Activated CD4-positive, CD25-positive, alpha-beta regulatory T cell treated with anti-CD3 and anti-CD28 coated beads, Interleukin-2, amount 50 U/mL, for 16 hours (primary cell): Measurements from ENCODE around the gene ANKDD1A.

ENCODE experiments used
- DNase-seq: peaks from one replicate; pipeline ENCODE4 v3.0.0-alpha.2; 2020; ENCODE audit warnings: low read depth, low spot score

Gene ANKDD1A

DNA sequence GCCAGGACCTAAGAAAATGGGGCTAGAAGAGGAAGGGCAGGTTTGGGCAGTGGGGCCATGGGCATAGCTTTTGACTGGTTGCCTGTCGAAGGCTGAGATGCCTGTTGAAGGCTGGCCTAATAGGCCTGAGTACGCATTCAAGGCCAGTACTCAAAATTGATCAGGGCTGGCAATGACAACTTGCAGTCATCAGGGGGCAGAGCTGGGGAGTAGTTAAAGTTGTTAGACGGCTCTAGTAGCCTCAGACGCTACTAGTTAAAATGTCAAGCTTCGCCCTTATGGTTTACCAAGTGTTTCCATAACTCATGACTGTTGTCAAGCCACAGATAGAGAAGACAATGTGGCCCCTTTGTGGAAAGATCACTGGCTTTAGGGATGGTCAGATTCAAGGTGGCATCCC is 49.3 kb downstream of the ANKDD1A start:
- DNase-seq: no peak

DNA sequence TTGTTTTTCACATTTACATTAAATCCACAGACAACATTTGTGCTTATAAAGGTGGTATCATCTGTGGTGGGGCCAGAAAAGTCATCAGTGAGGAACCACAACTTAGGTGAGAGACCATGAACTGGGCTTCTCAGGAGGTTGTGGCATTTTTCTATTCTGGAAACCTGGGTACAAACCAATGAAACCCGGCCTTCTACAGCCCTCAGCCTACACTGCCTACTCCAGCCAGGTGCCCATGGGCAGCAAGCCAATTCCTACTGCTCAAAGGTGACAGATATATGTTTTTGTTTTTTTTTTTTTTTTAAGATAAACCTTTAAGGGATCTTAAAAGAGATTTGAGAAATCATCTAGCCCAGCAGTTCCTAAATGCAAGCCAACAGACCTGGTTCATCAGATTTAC is 57.7 kb downstream of the ANKDD1A start:
- DNase-seq: no peak

DNA sequence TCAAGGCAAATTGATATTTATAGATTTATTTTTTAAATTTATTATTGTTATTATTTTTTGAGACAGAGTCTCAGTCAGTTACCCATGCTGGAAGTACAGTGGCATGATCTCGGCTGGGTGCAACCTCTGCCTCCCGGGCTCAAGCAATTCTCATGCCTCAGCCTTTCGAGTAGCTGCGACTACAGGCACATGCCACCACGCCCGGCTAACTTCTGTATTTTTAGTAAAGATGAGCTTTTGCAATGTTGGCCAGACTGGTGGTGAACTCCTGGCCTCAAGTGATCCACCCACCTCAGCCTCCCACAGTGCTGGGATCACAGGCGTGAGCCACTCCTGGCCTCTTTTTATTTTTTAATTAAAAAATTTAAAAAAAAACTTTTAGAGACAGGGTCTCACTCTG is 59.0 kb downstream of the ANKDD1A start:
- DNase-seq: no peak

DNA sequence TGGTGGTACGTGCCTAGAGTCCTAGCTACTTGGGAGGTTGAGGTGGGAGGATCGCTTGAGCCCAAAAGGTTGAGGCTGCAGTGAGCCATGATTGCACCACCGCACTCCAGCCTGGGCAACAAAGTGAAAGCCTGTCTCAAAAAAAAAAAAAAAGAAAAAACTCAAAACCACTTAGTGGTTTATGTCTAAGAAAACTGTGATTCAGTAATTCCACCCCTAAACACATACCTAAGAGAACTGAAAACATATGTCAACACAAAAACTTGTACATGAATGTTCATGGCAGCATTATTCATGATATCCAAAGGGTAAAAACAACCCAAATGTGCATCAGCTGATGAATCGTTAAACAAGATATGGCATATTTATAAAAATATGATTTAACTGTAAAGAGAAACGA is 63.7 kb downstream of the ANKDD1A start:
- DNase-seq: no peak

DNA sequence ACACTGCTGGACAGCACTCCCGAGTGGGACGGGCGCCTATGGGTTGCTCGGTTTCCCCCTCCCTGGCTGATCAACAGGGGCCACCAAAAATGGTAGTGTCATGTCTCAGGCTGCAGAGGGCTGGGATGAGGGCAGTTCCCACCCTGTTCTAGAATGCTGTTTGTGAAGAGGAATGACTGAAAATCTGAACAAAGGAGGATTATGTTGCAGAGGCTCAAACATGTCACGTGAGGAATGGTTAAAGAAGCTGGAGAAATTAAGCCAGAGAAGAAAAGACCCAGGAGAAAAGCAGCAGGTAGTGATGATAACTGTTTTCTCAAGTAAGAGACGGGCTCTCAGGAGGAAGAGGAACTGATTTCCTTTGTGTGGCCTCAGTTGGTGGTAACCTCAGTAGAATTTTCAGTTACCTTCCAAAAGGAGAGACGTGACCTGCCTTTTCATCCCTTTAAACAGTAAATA is 67.6 kb downstream of the ANKDD1A start:
- DNase-seq: no peak

DNA sequence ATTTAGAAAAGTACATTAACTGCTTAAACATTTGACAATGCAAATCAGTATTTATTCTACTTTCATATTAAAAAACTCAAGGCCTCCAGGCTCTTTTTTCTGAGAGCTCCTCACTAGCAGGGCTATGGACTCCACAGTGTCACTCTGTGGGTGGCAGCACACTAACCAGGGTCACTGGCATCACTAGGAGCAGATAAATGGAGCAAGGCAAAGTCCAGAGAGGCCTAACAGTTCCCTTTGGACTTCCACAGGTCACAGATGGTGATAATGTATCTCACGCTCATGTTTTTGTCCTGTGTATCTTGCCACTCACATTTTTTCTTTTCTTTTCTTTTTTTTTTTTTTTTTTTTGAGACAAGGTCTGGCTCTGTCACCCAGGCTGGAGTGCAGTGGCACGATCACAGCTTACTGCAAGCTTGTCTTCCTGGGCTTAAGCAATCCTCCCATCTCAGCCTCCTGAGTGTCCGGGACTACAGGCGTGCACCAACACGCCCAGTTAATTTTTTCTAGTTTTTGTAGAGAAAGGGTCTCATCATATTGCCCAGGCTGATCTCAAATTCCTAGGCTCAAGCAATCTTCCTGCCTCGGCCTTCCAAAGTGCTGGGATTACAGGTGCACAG is 70.2 kb downstream of the ANKDD1A start:
- DNase-seq: no peak

DNA sequence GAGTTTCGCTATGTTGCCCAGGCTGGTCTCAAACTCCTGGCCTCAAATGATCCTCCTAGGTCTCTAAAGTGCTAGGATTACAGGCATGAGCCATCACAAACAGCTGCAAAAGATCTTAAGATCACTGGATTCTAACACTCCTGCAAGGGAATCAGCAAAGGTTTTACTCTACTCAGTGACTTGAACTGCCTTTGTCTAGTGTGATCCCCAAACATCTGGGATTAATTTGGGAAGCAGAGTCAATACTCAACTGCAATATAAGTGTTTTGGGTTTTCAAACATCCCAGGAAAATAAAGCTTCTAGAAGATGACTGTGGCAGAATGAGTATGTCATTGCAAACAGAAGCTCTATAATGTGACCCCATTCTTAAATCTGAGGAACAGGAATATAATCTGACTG is 70.8 kb downstream of the ANKDD1A start:
- no peak for DNase-seq

DNA sequence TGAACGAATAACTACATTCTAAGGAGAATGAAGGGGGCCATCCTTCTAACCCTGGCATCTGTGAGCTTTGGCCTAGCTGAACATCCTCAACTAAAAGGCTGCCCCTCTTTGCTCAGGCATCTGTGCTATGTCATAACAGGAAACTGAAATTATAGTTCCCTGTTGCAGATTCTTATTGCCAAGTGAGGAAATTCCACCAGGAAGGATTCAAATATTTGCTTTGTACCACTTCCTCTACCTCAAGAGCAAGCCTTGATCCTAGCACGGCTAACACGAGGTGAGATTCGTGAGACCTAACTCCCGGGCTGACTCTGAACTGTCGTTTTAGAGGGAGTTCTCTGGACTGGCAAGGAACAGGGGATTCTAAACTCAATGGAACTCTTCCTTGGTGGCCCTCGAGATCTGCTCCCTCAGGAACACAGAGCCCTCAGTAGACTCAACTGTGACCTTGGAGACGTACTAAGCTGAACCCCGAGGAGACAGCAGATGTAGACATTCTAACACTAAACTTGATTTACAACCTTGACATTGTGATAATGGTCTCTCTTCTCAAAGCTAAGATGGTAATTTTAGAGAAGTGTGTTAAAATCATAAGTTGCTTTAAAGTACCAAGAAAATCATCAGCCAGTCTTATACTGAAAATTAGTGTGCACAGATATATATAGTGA is 73.8 kb downstream of the ANKDD1A start:
- no peak for DNase-seq

DNA sequence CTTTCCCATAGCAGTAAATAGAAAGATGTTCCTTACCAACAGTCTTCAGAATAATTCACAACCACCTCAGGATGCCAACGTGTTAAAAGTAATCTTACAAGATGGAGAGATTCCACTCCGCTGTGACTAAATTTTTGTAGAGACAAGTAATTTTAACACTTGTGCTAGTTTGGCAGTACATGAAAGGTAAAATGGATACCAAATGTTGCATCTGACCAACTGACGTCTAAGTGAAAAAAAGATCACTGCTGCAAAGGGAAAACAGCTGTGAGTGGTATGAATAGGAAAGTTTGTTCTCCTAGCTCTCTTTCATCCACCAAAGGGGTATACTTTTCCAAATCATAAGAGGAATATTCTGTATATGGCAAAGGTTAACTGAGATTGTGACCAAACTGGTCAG is 75.4 kb downstream of the ANKDD1A start:
- DNase-seq: no peak

DNA sequence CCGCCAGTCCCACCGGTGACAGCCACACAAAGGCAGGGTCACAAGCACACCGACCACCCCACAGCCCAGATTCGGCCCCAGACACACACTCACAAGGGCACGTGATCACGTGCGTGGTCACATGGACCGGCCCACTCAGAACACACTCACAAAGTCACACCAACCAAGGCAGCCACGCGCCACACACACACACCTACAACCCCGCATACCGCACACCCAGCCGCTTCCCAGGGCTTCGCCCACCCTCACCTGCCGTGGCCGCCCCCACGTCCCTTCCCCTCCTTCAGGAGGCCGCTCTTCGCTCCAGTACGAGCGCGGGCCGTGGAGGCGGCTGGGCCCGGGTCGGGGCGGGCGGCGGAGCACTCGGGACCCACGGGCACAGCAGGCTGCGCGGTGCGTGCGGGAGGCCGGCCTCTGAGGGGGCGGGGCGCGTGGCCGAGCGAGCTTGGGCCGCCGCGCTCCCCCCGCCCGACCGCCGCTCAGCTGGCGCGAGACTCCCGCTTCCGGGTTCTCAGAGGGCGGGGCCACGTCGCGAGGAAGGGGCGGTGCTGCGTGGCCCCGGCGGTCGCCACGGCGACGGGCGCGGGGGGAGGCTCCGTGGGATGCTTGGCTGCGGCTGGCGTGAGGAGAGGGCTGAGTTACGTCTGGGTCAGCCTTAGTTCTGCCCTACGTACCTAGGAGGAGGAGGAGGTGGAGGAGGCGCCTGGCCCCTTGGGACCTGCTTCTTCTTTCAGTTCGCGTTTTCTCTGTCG is 77.9 kb downstream of the ANKDD1A start, which contains the start of gene SPG21:
TSS of gene SPG21 (minus strand) at position 499 of the 752 bp plus-strand sequence. CDS start 6,345 bp downstream, outside the sequence.
- DNase-seq: peak; percentile 80

DNA sequence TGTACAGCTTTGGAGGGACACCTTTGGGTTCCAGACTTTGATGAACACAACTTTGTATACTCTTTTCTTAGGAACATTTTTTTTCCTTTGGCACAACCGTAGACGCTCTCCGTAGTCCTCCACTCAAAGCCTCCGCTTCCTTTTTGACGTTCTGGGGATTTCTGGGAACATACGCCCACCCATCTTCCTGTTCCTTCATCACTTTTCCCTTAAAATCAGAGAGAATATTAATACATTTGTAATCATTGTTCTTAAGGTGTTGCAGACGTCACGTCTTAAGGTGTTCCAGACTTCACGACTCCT is 78.4 kb downstream of the ANKDD1A start:
- no peak for DNase-seq

DNA sequence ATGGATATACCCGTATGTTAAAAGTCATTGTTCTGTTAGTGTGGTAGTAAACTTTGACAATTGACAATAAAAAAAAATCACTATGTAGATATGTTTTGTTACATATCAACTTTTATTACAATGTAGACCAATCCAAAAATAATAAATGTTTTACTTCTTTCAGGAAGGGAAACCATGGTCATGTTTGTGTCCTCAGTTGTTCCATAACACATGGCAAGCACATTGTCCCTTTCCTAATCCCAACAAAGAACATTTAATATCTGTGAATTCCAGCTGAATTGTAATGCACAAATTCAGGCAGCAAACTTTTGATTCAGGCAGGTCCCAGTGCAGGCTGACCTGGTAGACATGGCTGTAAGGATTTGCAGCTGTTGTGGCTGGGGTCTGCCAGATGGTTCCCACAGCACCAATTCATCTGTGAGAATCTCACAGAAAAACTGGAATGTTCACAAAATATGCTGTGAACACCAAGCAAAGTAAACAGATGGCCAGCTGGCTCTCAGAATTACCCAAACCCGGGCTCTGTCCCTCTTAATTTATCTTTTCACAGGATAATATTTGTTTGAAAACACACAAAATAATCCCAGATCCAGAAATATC is 79.9 kb downstream of the ANKDD1A start:
- DNase-seq: no peak

DNA sequence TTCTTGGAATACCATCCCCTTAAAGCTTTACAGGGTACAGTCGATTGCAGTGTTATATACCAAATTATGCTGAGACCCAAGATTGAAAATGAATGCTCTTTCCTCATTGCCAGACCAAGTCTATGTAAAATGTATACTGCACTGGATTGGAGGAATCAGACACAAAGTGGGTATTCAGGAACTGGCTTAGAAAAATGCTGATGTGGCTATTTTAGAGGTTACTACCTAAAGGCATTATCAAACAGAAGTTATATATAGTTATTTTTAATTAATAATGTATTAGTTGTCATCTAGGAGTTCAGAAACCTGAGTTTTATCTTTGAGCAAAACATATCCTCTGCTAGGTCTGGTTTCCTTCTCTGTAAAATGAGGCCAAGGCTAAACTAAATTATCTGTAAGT is 81.6 kb downstream of the ANKDD1A start:
- no peak for DNase-seq

DNA sequence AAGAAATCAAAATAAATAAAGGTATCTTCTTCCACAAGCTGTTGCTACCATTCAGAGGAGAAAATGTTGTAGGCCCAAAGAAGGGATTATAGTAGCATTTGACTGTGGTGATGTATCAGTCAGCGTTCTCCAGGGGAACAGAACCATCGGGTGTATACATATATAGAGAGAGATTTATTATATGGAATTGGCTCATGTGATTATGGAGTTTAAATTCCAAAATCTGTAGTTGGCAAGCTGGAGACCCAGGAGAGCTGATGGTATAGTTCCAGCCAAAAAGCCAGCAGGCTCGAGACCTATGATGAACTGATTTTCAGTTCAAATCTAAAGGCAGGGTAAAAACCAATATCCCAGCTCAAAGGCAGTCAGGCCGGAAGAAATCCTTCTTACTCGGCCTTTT is 85.4 kb downstream of the ANKDD1A start:
- DNase-seq: no peak

DNA sequence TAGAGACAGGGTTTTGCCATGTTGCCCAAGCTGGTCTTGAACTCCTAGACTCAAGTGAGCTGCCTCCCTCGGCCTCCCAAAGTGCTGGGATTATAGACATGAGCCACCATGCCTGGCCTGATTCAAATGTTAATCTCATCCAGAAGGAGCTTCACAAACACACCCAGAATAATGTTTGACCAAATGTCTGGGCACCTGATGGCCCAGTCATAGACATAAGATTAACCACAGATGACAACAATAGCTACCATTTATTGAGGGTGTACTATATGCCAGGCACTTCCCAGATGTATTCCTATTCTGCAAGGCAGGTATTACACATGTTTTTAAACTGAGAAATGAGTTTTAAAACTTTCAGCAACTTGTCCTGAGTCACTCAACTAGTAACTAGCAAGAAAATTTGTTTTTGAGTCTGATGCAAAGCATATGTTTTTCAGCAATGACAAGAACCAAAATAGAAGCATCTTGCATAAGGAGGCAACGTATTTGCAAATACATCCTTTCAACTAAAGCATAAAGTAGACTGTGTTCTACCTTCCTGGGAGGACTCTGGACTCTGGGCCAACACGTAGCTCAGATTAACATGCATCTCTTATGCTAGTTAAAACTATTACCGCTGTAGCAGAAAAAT is 86.2 kb downstream of the ANKDD1A start:
- DNase-seq: no peak

DNA sequence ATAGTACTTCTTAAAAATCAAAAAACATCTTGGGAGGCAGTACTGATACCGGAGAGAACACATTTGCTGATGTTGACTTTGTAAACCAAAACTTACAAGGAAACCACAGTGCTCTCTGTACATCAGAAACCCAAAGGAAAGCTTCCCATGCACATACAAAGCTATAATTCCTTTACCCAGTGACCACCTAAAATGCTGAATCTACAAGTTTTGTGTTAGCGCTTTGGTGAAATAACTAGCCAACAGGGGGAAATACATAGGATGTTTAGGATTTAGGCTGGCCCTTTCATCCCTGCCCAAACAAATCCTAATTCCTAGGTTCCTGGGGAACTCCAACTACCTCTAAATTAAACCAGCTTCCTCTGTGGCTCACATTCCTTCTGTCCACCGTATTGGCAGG is 93.3 kb downstream of the ANKDD1A start:
- no peak for DNase-seq

DNA sequence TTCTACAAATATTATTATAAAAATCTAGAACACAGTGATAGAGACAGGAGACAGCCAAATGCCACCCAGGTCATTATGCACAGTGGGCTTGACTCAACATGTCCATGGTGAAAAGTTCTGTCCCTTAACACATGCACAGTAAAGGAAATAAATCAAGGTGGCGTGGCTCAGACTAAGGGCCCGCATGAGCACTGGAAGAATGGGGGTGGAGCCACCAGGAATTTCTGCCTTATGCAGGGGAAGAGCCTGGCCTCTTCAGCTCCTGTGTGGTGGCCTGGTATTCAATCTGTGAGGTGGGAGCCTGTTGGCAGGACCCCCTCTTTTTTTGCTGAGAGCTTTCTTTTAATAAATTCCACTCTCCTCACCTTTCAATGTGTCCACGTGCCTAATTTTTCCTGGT is 95.2 kb downstream of the ANKDD1A start:
- DNase-seq: no peak
